ENCODE measurements around the gene ITIH3. TPM values are rescaled to one million over a fixed set of nuclear protein-coding genes. Genes with fewer than 3 reads are reported as not detected.

Gene ITIH3
- total and polyA plus RNA-seq, 9 donors = 0.23 to 14.2 (median 1.8) TPM

- intact Hi-C loops (cut with DNase I) = no loop called here
Measured at GRCh38 chr3:52834871-52835501, 40.4 kb downstream of the ITIH3 start, which contains the start of gene MUSTN1. Gene MUSTN1, minus strand, starts transcription at chr3:52835019. Its CDS starts 71 bp downstream, at chr3:52834948.

GRCh38 chr3:52835766-52836470 lies 41.3 kb downstream of the ITIH3 start:
- Histone ChIP-seq H3K27me3 (no peaks in the 10 kb centered on the region), H3K36me3 (no peaks in the 10 kb centered on the region), H3K4me3 (no peak overlapping the region), H3K4me1 (ENCODE audit: insufficient read depth) (peaks cover 7% of the 10 kb centered on the region), H3K9me3 (no peaks in the 10 kb centered on the region), H3K27ac (no peak overlapping the region)
- intact Hi-C loops (cut with DNase I) = no loop called here
- no peak for TF ChIP-seq CTCF (IDR thresholded peaks at IDR 0.05)
- no peak for TF ChIP-seq EP300 (IDR thresholded peaks at IDR 0.05)
- no peak for TF ChIP-seq POLR2A (IDR thresholded peaks at IDR 0.05)
- WGBS, 3 donors = 81 to 83% (median 82%) methylated on average over 8 of the region's 8 CpGs
- DNase-seq = no peak

More at GRCh38 chr3:52834871-52835501, 40.4 kb downstream of the ITIH3 start, which contains the start of gene MUSTN1:
- Histone ChIP-seq H3K27me3 (no peaks in the 10 kb centered on the region), H3K4me3 (no peak within 1 kb of the TSS), H3K27ac (no peak within 1 kb of the TSS), H3K4me1 (ENCODE audit: insufficient read depth) (peaks cover 7% of the 10 kb centered on the region), H3K36me3 (no peaks in the 10 kb centered on the region), H3K9me3 (no peaks in the 10 kb centered on the region)
- peak in 2 of 5 donors; percentile 30 to 46 for DNase-seq
- TF ChIP-seq POLR2A (IDR thresholded peaks at IDR 0.05) (no peak), CTCF (IDR thresholded peaks at IDR 0.05) (no peak), EP300 (IDR thresholded peaks at IDR 0.05) (no peak)
- WGBS, 3 donors = 25 to 33% (median 25%) methylated on average over 11 of the region's 11 CpGs

GRCh38 chr3:52836471-52836845 lies 41.9 kb downstream of the ITIH3 start:
- Histone ChIP-seq H3K36me3 (no peaks in the 10 kb centered on the region), H3K27me3 (no peaks in the 10 kb centered on the region), H3K9me3 (no peaks in the 10 kb centered on the region), H3K27ac (no peak overlapping the region), H3K4me1 (ENCODE audit: insufficient read depth) (peaks cover 7% of the 10 kb centered on the region), H3K4me3 (no peak overlapping the region)
- 86 to 91% (median 88%) methylated on average over 5 of the region's 5 CpGs for WGBS, 3 donors
- intact Hi-C loops (cut with DNase I) = no loop called here
- no peak for DNase-seq
- no peak for TF ChIP-seq CTCF (IDR thresholded peaks at IDR 0.05)
- TF ChIP-seq EP300 (IDR thresholded peaks at IDR 0.05) = no peak
- no peak for TF ChIP-seq POLR2A (IDR thresholded peaks at IDR 0.05)

- Histone ChIP-seq H3K4me3 (no peak overlapping the region), H3K4me1 (ENCODE audit: insufficient read depth) (peaks cover 7% of the 10 kb centered on the region), H3K9me3 (no peaks in the 10 kb centered on the region), H3K27me3 (no peaks in the 10 kb centered on the region), H3K27ac (no peak overlapping the region), H3K36me3 (no peaks in the 10 kb centered on the region)
- WGBS, 3 donors = 90 to 93% (median 91%) methylated on average over 4 of the region's 4 CpGs
- no peak for TF ChIP-seq POLR2A (IDR thresholded peaks at IDR 0.05)
- TF ChIP-seq EP300 (IDR thresholded peaks at IDR 0.05) = no peak
- no peak for TF ChIP-seq CTCF (IDR thresholded peaks at IDR 0.05)
- intact Hi-C loops (cut with DNase I) = no loop called here
- DNase-seq = no peak
Measured at GRCh38 chr3:52836986-52837385, 42.4 kb downstream of the ITIH3 start.

All from ovary (tissue), 9 donors.